WTC11 (cell line): Measurements from ENCODE around the gene PEAK1. TPM values are rescaled to one million over a fixed set of nuclear protein-coding genes. Genes with fewer than 3 reads are reported as not detected.

Experiments used
- ATAC-seq: fragments of 200-7000 bp; cut with Tn5 transposase; 2 replicates; pipeline ENCODE4 v1.10.0; 2021; ENCODE audit warnings: mild to moderate bottlenecking, moderate library complexity
- CTCF ChIA-PET: fragments of 300-600 bp; sonication (Branson Sonifier 250); formaldehyde crosslinking; loops from one replicate; lab custom pipeline; 2021; ENCODE audit warnings: antibody characterized with exemption; lab: Charles Lee
- POLR2A ChIA-PET: fragments of 350-600 bp; sonication (Branson Sonifier 250); formaldehyde crosslinking; loops from one replicate; lab custom pipeline; 2021; ENCODE audit warnings: antibody characterized with exemption; lab: Charles Lee
- DNase-seq: peaks from one replicate; pipeline ENCODE4 v3.0.0; 2021; ENCODE audit warnings: low spot score
- H3K27ac Mint-ChIP-seq: 2 replicates; pipeline ENCODE4 v1.8.0; 2021; ENCODE audit warnings: mixed read lengths
- H3K27me3 Mint-ChIP-seq: 2 replicates; pipeline ENCODE4 v1.8.0; 2021; ENCODE audit warnings: low read depth, mild to moderate bottlenecking, moderate library complexity, mixed read lengths
- H3K36me3 Mint-ChIP-seq: 2 replicates; pipeline ENCODE4 v1.8.0; 2021; ENCODE audit warnings: mixed read lengths
- H3K4me1 Mint-ChIP-seq: 2 replicates; pipeline ENCODE4 v1.8.0; 2022; ENCODE audit warnings: mixed read lengths
- H3K4me3 Mint-ChIP-seq: 2 replicates; pipeline ENCODE4 v1.8.0; 2021; ENCODE audit warnings: mild to moderate bottlenecking, moderate library complexity, mixed read lengths
- H3K9me3 Mint-ChIP-seq: 2 replicates; pipeline ENCODE4 v1.8.0; 2021; ENCODE audit warnings: mixed read lengths
- CREB1 ChIP-seq: sonication (generic); formaldehyde crosslinking; IDR thresholded peaks from 2 replicates; pipeline ENCODE4 v1.8.0; 2023; ENCODE audit warnings: mild to moderate bottlenecking, missing genetic modification reagents
- JAZF1 ChIP-seq: fragments of 250-450 bp; sonication (Bioruptor Pico); IDR thresholded peaks from 2 replicates; pipeline ENCODE4 v1.9.0; 2021; ENCODE audit warnings: moderate library complexity, mild to moderate bottlenecking, inconsistent platforms
- JUN ChIP-seq: sonication (generic); formaldehyde crosslinking; IDR thresholded peaks from 2 replicates; pipeline ENCODE4 v1.8.0; 2023; ENCODE audit warnings: mild to moderate bottlenecking, missing genetic modification reagents
- NFATC4 ChIP-seq: fragments of 250-450 bp; sonication (Bioruptor Pico); IDR thresholded peaks from 2 replicates; pipeline ENCODE4 v1.9.0; 2021; ENCODE audit warnings: mild to moderate bottlenecking
- SMAD4 ChIP-seq: sonication (generic); formaldehyde crosslinking; IDR thresholded peaks from 2 replicates; pipeline ENCODE4 v1.8.0; 2022; ENCODE audit warnings: mild to moderate bottlenecking, missing genetic modification reagents
- STAT6 ChIP-seq: sonication (generic); formaldehyde crosslinking; conservative IDR thresholded peaks from 2 replicates; pipeline ENCODE4 v1.8.1; 2023; ENCODE audit warnings: mild to moderate bottlenecking, low read depth, missing genetic modification reagents, moderate library complexity
- TEAD4 ChIP-seq: sonication (generic); formaldehyde crosslinking; IDR thresholded peaks from 2 replicates; pipeline ENCODE4 v1.8.0; 2022; ENCODE audit warnings: mild to moderate bottlenecking, missing genetic modification reagents
- ZBTB21 ChIP-seq: sonication (generic); formaldehyde crosslinking; IDR thresholded peaks from 2 replicates; pipeline ENCODE4 v1.8.1; 2023; ENCODE audit warnings: mild to moderate bottlenecking, missing genetic modification reagents, borderline replicate concordance
- ZNF219 ChIP-seq: sonication (generic); formaldehyde crosslinking; IDR thresholded peaks from 2 replicates; pipeline ENCODE4 v1.8.0; 2023; ENCODE audit warnings: missing genetic modification reagents, mild to moderate bottlenecking, borderline replicate concordance
- ZNF416 ChIP-seq: fragments of 250-450 bp; sonication (Bioruptor Pico); IDR thresholded peaks from 2 replicates; pipeline ENCODE4 v1.9.0; 2021; ENCODE audit warnings: mild to moderate bottlenecking, inconsistent platforms
- ZNF423 ChIP-seq: fragments of 250-450 bp; sonication (Bioruptor Pico); IDR thresholded peaks from 2 replicates; pipeline ENCODE4 v2.1.2; 2022; ENCODE audit warnings: mild to moderate bottlenecking, moderate library complexity
- ZSCAN18 ChIP-seq: fragments of 250-450 bp; sonication (Bioruptor Pico); IDR thresholded peaks from 2 replicates; pipeline ENCODE4 v2.1.2; 2022; ENCODE audit warnings: mild to moderate bottlenecking, moderate library complexity
- total RNA-seq: library from RNA; stranded (reverse); gene quantifications from 3 replicates; pipeline ENCODE4 v1.2.3, GENCODE V29; 2021
- TF ChIP-seq, protein P1 (sequence below): sonication (generic); formaldehyde crosslinking; IDR thresholded peaks from 2 replicates; pipeline ENCODE4 v1.8.0; 2023; ENCODE audit warnings: missing genetic modification reagents, mild to moderate bottlenecking, borderline replicate concordance
- TF ChIP-seq, protein P2 (sequence below): sonication (generic); formaldehyde crosslinking; IDR thresholded peaks from 2 replicates; pipeline ENCODE4 v1.8.1; 2023; ENCODE audit warnings: mild to moderate bottlenecking, missing genetic modification reagents

PEAK1 gene
- total RNA-seq, 1 experiment from 2014 or later: 49.0 TPM

DNA sequence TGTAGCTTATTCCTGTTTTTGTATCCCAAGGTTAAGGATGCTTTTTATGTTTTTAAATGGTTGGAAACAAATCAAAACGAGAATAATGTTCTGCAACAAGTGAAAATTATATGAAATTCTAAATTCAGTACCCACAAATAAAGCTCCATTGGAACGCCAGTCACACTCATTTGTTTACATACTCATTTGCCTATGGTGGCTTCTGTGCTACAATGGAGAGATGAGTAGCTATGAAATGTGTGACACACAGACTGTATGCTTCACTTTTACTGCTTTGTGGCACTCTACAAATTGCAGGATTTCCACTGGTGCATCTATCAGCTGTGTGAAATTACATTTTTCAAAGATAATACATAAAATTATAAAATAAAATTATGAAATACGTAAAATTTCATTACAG lies 236.8 kb downstream of the PEAK1 start (continued):
- TF ChIP-seq ZSCAN18 (CRISPR knock-in tag) (no peak), STAT6 (CRISPR knock-in tag) (no peak), JAZF1 (CRISPR knock-in tag) (no peak), JUN (no peak)
- TF ChIP-seq, all 79 proteins: peak for 0

- DNase-seq (no peak), ATAC-seq (no peak)
- ChIA-PET CTCF (interaction anchor here (0.7 kb wide), 1 partner anchor 362 kb away, joined by 4 read pairs; no protein-coding TSS in a partner anchor), POLR2A (no interaction called here)
- no peak for TF ChIP-seq CREB1 (CRISPR knock-in tag)
- no peak for TF ChIP-seq ZBTB21 (CRISPR knock-in tag)
- TF ChIP-seq ZNF423 (CRISPR knock-in tag): no peak
- TF ChIP-seq, protein P1, sequence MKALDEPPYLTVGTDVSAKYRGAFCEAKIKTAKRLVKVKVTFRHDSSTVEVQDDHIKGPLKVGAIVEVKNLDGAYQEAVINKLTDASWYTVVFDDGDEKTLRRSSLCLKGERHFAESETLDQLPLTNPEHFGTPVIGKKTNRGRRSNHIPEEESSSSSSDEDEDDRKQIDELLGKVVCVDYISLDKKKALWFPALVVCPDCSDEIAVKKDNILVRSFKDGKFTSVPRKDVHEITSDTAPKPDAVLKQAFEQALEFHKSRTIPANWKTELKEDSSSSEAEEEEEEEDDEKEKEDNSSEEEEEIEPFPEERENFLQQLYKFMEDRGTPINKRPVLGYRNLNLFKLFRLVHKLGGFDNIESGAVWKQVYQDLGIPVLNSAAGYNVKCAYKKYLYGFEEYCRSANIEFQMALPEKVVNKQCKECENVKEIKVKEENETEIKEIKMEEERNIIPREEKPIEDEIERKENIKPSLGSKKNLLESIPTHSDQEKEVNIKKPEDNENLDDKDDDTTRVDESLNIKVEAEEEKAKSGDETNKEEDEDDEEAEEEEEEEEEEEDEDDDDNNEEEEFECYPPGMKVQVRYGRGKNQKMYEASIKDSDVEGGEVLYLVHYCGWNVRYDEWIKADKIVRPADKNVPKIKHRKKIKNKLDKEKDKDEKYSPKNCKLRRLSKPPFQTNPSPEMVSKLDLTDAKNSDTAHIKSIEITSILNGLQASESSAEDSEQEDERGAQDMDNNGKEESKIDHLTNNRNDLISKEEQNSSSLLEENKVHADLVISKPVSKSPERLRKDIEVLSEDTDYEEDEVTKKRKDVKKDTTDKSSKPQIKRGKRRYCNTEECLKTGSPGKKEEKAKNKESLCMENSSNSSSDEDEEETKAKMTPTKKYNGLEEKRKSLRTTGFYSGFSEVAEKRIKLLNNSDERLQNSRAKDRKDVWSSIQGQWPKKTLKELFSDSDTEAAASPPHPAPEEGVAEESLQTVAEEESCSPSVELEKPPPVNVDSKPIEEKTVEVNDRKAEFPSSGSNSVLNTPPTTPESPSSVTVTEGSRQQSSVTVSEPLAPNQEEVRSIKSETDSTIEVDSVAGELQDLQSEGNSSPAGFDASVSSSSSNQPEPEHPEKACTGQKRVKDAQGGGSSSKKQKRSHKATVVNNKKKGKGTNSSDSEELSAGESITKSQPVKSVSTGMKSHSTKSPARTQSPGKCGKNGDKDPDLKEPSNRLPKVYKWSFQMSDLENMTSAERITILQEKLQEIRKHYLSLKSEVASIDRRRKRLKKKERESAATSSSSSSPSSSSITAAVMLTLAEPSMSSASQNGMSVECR (CRISPR knock-in tag): no peak
- TF ChIP-seq ZNF219: no peak
- TF ChIP-seq TEAD4 (CRISPR knock-in tag): no peak
- TF ChIP-seq, protein P2, sequence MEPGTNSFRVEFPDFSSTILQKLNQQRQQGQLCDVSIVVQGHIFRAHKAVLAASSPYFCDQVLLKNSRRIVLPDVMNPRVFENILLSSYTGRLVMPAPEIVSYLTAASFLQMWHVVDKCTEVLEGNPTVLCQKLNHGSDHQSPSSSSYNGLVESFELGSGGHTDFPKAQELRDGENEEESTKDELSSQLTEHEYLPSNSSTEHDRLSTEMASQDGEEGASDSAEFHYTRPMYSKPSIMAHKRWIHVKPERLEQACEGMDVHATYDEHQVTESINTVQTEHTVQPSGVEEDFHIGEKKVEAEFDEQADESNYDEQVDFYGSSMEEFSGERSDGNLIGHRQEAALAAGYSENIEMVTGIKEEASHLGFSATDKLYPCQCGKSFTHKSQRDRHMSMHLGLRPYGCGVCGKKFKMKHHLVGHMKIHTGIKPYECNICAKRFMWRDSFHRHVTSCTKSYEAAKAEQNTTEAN: no peak
- no peak for TF ChIP-seq NFATC4 (CRISPR knock-in tag)
- no peak for TF ChIP-seq ZNF416 (CRISPR knock-in tag)
- no peak for TF ChIP-seq SMAD4 (CRISPR knock-in tag)
- peaks cover 10% of the 10 kb centered on the region for H3K36me3 Mint-ChIP-seq
- no peak overlapping the region for H3K27ac Mint-ChIP-seq
- H3K27me3 Mint-ChIP-seq: no peaks in the 10 kb centered on the region
- no peaks in the 10 kb centered on the region for H3K9me3 Mint-ChIP-seq
- no peak overlapping the region for H3K4me3 Mint-ChIP-seq
- H3K4me1 Mint-ChIP-seq: no peaks in the 10 kb centered on the region
These were observed 238.4 kb downstream of the PEAK1 start for GRCh38 chr15:77181305-77182074.
